GM18526 (cell line): ENCODE results near the gene CCDC71.
A peak's percentile ranks its signal among the peaks of the same experiment; 100 is the strongest.

Experiments
- POLR2A ChIP-seq: IDR thresholded peaks from 3 replicates; pipeline ENCODE4 v1.6.1; 2011; ENCODE audit not compliant: insufficient read length; ENCODE audit errors: extremely low read depth

CCDC71 gene

GRCh38 chr3:49165771-49166751 lies at the start of gene CCDC71:
Gene CCDC71, minus strand, starts transcription at chr3:49166331. Its CDS starts 2,123 bp downstream, at chr3:49164208.
- peak; percentile 67 for TF ChIP-seq POLR2A

DNA sequence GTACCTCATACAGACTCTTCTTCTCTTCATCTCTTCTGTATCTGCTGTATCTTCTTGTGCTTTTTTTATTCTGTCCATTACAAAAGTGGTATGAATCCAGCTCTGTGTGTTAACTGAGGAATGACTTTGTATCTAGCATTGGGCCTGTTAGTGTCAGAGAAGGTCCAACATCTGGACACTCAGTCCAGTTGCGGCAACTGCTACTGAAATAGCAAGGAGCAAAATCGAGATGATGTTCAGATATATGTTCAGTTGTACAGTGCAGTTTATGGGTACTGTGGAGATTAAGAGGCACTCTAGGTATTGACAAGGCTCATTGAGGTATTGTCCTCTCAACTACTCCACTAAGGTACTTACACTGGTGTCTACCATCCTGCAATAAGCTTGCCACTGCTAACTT lies 47.9 kb upstream of the CCDC71 start:
- TF ChIP-seq POLR2A: no peak

GRCh38 chr3:49213541-49213943 lies 47.4 kb upstream of the CCDC71 start:
- TF ChIP-seq POLR2A: no peak

GRCh38 chr3:49199900-49200281 lies 33.8 kb upstream of the CCDC71 start:
- no peak for TF ChIP-seq POLR2A

- no peak for TF ChIP-seq POLR2A
These were observed 33.2 kb upstream of the CCDC71 start for GRCh38 chr3:49199239-49199899.

DNA sequence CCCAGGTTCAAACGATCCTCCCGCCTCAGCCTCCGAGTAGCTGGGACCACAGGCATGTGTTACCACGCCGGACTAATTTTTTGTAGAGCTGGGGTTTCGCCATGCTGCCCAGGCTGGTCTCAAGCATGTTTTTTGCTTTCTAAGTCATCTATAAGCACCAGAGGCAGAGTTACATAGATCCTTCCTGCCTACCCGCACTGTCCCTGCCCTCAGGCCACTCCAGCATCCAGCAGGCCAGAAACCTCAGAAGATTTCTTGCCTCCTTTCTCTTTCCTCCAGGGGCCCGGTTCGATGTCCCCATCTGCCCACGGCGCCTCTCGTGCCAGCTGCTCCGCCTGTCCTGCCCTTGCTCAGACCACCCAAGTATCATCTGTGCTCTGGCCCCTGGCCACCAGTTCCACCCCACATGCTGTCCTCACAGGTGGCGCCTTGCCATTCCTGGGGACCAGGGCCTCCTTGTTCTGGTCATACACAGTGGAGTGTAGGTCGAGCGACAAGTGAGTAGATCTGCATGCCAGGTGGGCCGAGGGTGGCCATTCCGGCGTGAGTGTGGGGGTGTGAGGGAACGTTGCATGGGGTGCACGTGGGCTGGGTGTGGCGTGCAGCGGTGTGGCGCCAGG lies 32.6 kb upstream of the CCDC71 start:
- TF ChIP-seq POLR2A: no peak

GRCh38 chr3:49198161-49198560 lies 32.0 kb upstream of the CCDC71 start:
- no peak for TF ChIP-seq POLR2A

DNA sequence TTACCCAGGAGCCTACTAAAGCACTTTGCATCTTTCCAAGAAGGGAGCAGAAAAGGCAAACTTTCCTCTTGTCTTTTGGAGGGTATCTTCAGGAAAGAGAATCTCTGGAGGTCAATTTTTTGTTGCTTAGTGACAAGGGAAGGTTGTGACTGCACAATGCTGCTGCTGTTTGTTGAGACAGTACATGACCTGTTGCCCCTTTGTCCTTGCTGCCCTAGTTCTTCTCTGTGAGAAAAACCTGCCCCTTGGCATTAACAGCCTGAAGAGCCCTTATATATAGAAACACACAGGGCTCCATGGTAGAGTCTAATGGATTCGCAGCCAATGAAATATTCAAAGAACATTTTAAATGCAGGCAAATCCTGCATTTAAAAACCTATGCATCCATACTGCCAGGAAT lies 25.6 kb upstream of the CCDC71 start:
- TF ChIP-seq POLR2A: no peak

GRCh38 chr3:49183873-49184272 lies 17.7 kb upstream of the CCDC71 start:
- TF ChIP-seq POLR2A: no peak

- no peak for TF ChIP-seq POLR2A
These were observed 16.6 kb upstream of the CCDC71 start for GRCh38 chr3:49182682-49183081.

- TF ChIP-seq POLR2A: no peak
These were observed 15.2 kb upstream of the CCDC71 start for GRCh38 chr3:49181351-49181750.

GRCh38 chr3:49180116-49180515 lies 14.0 kb upstream of the CCDC71 start:
- TF ChIP-seq POLR2A: no peak

DNA sequence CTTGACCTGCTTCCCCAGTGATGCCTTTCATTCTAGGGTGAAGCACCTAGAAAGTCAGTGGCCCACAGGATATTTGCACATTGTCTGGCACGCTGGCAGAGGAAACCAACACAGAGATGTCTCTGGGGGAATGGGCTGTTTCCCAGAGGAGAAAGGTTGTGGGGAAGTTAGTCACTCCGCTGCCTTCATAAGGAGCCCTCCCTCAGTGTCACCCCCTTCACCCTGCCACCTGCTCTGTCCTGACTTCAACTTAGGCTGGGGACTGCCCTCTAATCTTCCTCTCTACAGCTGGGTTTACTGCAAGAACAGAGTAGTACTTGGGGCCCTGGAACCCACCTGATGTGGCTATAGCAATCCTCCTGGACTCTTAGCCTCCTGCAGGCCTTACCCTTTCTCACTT lies 10.9 kb upstream of the CCDC71 start:
- TF ChIP-seq POLR2A: no peak

GRCh38 chr3:49175530-49175929 lies 9.4 kb upstream of the CCDC71 start:
- no peak for TF ChIP-seq POLR2A

- no peak for TF ChIP-seq POLR2A
These were observed 8.4 kb upstream of the CCDC71 start for GRCh38 chr3:49174397-49174985.

- no peak for TF ChIP-seq POLR2A
These were observed 7.7 kb upstream of the CCDC71 start for GRCh38 chr3:49173792-49174170.

- TF ChIP-seq POLR2A: no peak
These were observed 7.1 kb upstream of the CCDC71 start for GRCh38 chr3:49173116-49173791.
